Measurements from ENCODE around the gene MACROD2. TPM values are rescaled to one million over a fixed set of nuclear protein-coding genes. Genes with fewer than 3 reads are reported as not detected.

The MACROD2 gene
- total RNA-seq, 1 donor from 2014 or later = 2.4 TPM

GRCh38 chr20:15395457-15395856 lies 1400.1 kb downstream of the MACROD2 start:
- Histone ChIP-seq H3K27me3 (ENCODE audit: insufficient read depth, low read length) (no peaks in the 10 kb centered on the region), H3K4me2 (ENCODE audit: low read length) (no peak overlapping the region), H3K36me3 (ENCODE audit: insufficient read depth, low read length) (no peaks in the 10 kb centered on the region), H3K4me3 (ENCODE audit: insufficient read depth, low read depth, low read length) (no peak overlapping the region), H2AFZ (ENCODE audit: low read depth, low read length) (no peak overlapping the region), H3K79me2 (ENCODE audit: insufficient read depth, low read length) (no peaks in the 10 kb centered on the region), H3K4me1 (ENCODE audit: insufficient read depth, low read length) (no peaks in the 10 kb centered on the region), H3K27ac (ENCODE audit: low read depth, low read length) (no peak overlapping the region), H3K9me3 (ENCODE audit: insufficient read depth, low read depth, low read length) (no peaks in the 10 kb centered on the region), H4K20me1 (ENCODE audit: insufficient read depth, low read length) (no peaks in the 10 kb centered on the region), H3K9ac (ENCODE audit: low read length) (no peak overlapping the region)
- Mint-ChIP-seq H3K27me3 (ENCODE audit: low read depth, unreplicated experiment) (no peaks in the 10 kb centered on the region), H3K9me3 (ENCODE audit: unreplicated experiment) (no peaks in the 10 kb centered on the region), H3K36me3 (ENCODE audit: low read depth, unreplicated experiment) (no peaks in the 10 kb centered on the region), H3K27ac (ENCODE audit: unreplicated experiment) (no peak overlapping the region), H3K4me1 (ENCODE audit: low read depth, unreplicated experiment) (peaks cover 7% of the 10 kb centered on the region), H3K4me3 (ENCODE audit: unreplicated experiment) (no peak overlapping the region)
- FAIRE-seq (no peak), DNase-seq (ENCODE audit: low read depth) (no peak)
- TF ChIP-seq, protein P1, sequence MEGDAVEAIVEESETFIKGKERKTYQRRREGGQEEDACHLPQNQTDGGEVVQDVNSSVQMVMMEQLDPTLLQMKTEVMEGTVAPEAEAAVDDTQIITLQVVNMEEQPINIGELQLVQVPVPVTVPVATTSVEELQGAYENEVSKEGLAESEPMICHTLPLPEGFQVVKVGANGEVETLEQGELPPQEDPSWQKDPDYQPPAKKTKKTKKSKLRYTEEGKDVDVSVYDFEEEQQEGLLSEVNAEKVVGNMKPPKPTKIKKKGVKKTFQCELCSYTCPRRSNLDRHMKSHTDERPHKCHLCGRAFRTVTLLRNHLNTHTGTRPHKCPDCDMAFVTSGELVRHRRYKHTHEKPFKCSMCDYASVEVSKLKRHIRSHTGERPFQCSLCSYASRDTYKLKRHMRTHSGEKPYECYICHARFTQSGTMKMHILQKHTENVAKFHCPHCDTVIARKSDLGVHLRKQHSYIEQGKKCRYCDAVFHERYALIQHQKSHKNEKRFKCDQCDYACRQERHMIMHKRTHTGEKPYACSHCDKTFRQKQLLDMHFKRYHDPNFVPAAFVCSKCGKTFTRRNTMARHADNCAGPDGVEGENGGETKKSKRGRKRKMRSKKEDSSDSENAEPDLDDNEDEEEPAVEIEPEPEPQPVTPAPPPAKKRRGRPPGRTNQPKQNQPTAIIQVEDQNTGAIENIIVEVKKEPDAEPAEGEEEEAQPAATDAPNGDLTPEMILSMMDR (IDR thresholded peaks at IDR 0.05; ENCODE audit: insufficient read depth, low read depth, low read length) = no peak
- no peak for TF ChIP-seq EZH2 (IDR thresholded peaks at IDR 0.05; ENCODE audit: insufficient read depth, low read length)

GRCh38 chr20:15396026-15396425 lies 1400.7 kb downstream of the MACROD2 start:
- FAIRE-seq = no peak
- no peak overlapping the region for H3K27ac Mint-ChIP-seq (ENCODE audit: unreplicated experiment)

DNA sequence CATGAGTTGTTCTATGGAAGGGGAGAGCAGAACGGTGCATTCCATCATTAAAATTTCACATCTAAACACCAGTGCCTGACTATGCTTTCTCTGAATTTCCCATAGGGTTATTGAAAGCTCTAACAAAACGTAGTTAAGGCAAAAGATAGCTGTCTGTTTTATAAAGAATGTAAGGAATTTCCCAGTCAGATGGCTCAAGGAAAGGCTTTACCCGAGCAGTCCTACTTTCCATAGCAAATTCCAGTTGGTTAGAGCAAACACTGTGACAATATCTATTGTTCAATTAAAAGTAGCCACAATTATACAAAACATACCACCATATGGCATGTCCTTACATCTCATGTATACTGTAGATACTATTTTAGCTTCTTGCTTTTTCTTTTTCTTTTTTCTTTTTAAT lies 1401.6 kb downstream of the MACROD2 start:
- no peak overlapping the region for H2AFZ ChIP-seq (ENCODE audit: low read depth, low read length)
- FAIRE-seq = no peak
- no peak overlapping the region for H3K27ac ChIP-seq (ENCODE audit: low read depth, low read length)

More at GRCh38 chr20:15396026-15396425, 1400.7 kb downstream of the MACROD2 start:
- no peaks in the 10 kb centered on the region for H3K27me3 Mint-ChIP-seq (ENCODE audit: low read depth, unreplicated experiment)
- Histone ChIP-seq H3K36me3 (ENCODE audit: insufficient read depth, low read length) (no peaks in the 10 kb centered on the region), H3K27me3 (ENCODE audit: insufficient read depth, low read length) (no peaks in the 10 kb centered on the region), H4K20me1 (ENCODE audit: insufficient read depth, low read length) (no peaks in the 10 kb centered on the region), H3K4me2 (ENCODE audit: low read length) (no peak overlapping the region), H2AFZ (ENCODE audit: low read depth, low read length) (no peak overlapping the region), H3K79me2 (ENCODE audit: insufficient read depth, low read length) (no peaks in the 10 kb centered on the region), H3K4me3 (ENCODE audit: insufficient read depth, low read depth, low read length) (no peak overlapping the region), H3K4me1 (ENCODE audit: insufficient read depth, low read length) (no peaks in the 10 kb centered on the region), H3K9ac (ENCODE audit: low read length) (no peak overlapping the region), H3K9me3 (ENCODE audit: insufficient read depth, low read depth, low read length) (no peaks in the 10 kb centered on the region), H3K27ac (ENCODE audit: low read depth, low read length) (no peak overlapping the region)
- DNase-seq (ENCODE audit: low read depth) = no peak
- H3K36me3 Mint-ChIP-seq (ENCODE audit: low read depth, unreplicated experiment) = no peaks in the 10 kb centered on the region
- no peak overlapping the region for H3K4me3 Mint-ChIP-seq (ENCODE audit: unreplicated experiment)
- TF ChIP-seq, protein P1 (IDR thresholded peaks at IDR 0.05; ENCODE audit: insufficient read depth, low read depth, low read length) = no peak
- TF ChIP-seq EZH2 (IDR thresholded peaks at IDR 0.05; ENCODE audit: insufficient read depth, low read length) = no peak
- H3K9me3 Mint-ChIP-seq (ENCODE audit: unreplicated experiment) = no peaks in the 10 kb centered on the region
- peaks cover 7% of the 10 kb centered on the region for H3K4me1 Mint-ChIP-seq (ENCODE audit: low read depth, unreplicated experiment)

More for the DNA sequence above, 1401.6 kb downstream of the MACROD2 start:
- no peaks in the 10 kb centered on the region for H3K27me3 ChIP-seq (ENCODE audit: insufficient read depth, low read length)
- Mint-ChIP-seq H3K27ac (ENCODE audit: unreplicated experiment) (no peak overlapping the region), H3K27me3 (ENCODE audit: low read depth, unreplicated experiment) (no peaks in the 10 kb centered on the region), H3K4me3 (ENCODE audit: unreplicated experiment) (no peak overlapping the region), H3K36me3 (ENCODE audit: low read depth, unreplicated experiment) (no peaks in the 10 kb centered on the region), H3K4me1 (ENCODE audit: low read depth, unreplicated experiment) (peaks cover 7% of the 10 kb centered on the region), H3K9me3 (ENCODE audit: unreplicated experiment) (no peaks in the 10 kb centered on the region)
- H3K9me3 ChIP-seq (ENCODE audit: insufficient read depth, low read depth, low read length) = no peaks in the 10 kb centered on the region
- no peaks in the 10 kb centered on the region for H3K4me1 ChIP-seq (ENCODE audit: insufficient read depth, low read length)
- H3K36me3 ChIP-seq (ENCODE audit: insufficient read depth, low read length) = no peaks in the 10 kb centered on the region
- DNase-seq (ENCODE audit: low read depth) = no peak
- no peak overlapping the region for H3K9ac ChIP-seq (ENCODE audit: low read length)
- TF ChIP-seq EZH2 (IDR thresholded peaks at IDR 0.05; ENCODE audit: insufficient read depth, low read length) = no peak
- TF ChIP-seq, protein P1 (IDR thresholded peaks at IDR 0.05; ENCODE audit: insufficient read depth, low read depth, low read length) = no peak
- no peak overlapping the region for H3K4me2 ChIP-seq (ENCODE audit: low read length)
- H3K79me2 ChIP-seq (ENCODE audit: insufficient read depth, low read length) = no peaks in the 10 kb centered on the region
- H3K4me3 ChIP-seq (ENCODE audit: insufficient read depth, low read depth, low read length) = no peak overlapping the region
- H4K20me1 ChIP-seq (ENCODE audit: insufficient read depth, low read length) = no peaks in the 10 kb centered on the region
